Panc1 (cell line): ENCODE data around the gene ESYT2. TPM values are rescaled to one million over a fixed set of nuclear protein-coding genes. Genes with fewer than 3 reads are reported as not detected.

Source experiments
- ATAC-seq: fragments of 200-7000 bp; cut with Tn5 transposase; 2 replicates; pipeline ENCODE4 v1.9.1; 2020; ENCODE audit warnings: mild to moderate bottlenecking, moderate library complexity
- BruUV-seq: library from RNA; stranded (reverse); fragments of 400-500 nt; replicated peaks from 2 replicates; lab custom pipeline; 2021; lab: Mats Ljungman, UMichigan
- CTCF ChIA-PET: fragments of 300-600 bp; sonication (Branson Sonifier 250); formaldehyde crosslinking; loops from one replicate; lab custom pipeline; 2022; ENCODE audit warnings: antibody characterized with exemption; lab: Charles Lee
- POLR2A ChIA-PET: fragments of 300-600 bp; sonication (Branson Sonifier 250); formaldehyde crosslinking; loops from one replicate; lab custom pipeline; 2022; ENCODE audit warnings: antibody characterized with exemption; lab: Charles Lee
- DNase-seq: peaks from one replicate; pipeline ENCODE4 v3.0.0-alpha.2; 2010; ENCODE audit warnings: low read depth, low spot score
- H3K27ac ChIP-seq: 2 replicates; pipeline ENCODE4 v1.5.1; 2011; ENCODE audit warnings: mild to moderate bottlenecking, low read length, inconsistent platforms
- H3K27me3 ChIP-seq: fragments of 200-500 bp; sonication (Bioruptor generic); 2 replicates; pipeline ENCODE4 v1.6.0; 2014; ENCODE audit warnings: low read length, inconsistent platforms; ENCODE audit not compliant: control insufficient read depth, insufficient read depth
- H3K36me3 ChIP-seq: fragments of 200-500 bp; sonication (Bioruptor generic); 2 replicates; pipeline ENCODE4 v1.5.1; 2014; ENCODE audit warnings: inconsistent platforms, mild to moderate bottlenecking, low read length, moderate library complexity; ENCODE audit not compliant: control insufficient read depth, insufficient read depth
- H3K4me1 ChIP-seq: 2 replicates; pipeline ENCODE4 v1.5.1; 2011; ENCODE audit warnings: inconsistent platforms, mild to moderate bottlenecking, low read length, moderate library complexity; ENCODE audit not compliant: control insufficient read depth, insufficient read depth
- H3K4me3 ChIP-seq, 2 experiments: 2 replicates each; pipeline ENCODE4 v1.5.1; 2011 to 2012; ENCODE audit warnings: low read depth in 2 of 2, low read length in 2 of 2, mild to moderate bottlenecking in 2 of 2, inconsistent platforms in 1 of 2, moderate library complexity in 1 of 2
- H3K9me3 ChIP-seq: fragments of 200-500 bp; sonication (Bioruptor generic); 2 replicates; pipeline ENCODE4 v1.5.1; 2014; ENCODE audit warnings: low read depth, mild to moderate bottlenecking, inconsistent platforms, low read length, moderate library complexity; ENCODE audit not compliant: control insufficient read depth, insufficient read depth
- CTCF ChIP-seq: fragments of 450-650 bp; IDR thresholded peaks from 2 replicates; pipeline ENCODE4 v1.5.1; 2017; ENCODE audit warnings: mild to moderate bottlenecking
- POLR2AphosphoS5 ChIP-seq: IDR thresholded peaks from 2 replicates; pipeline ENCODE4 v1.6.1; 2012; ENCODE audit warnings: mild to moderate bottlenecking, low read depth, low read length, moderate library complexity
- SIN3A ChIP-seq: IDR thresholded peaks from 2 replicates; pipeline ENCODE4 v1.6.1; 2012; ENCODE audit warnings: low read depth, mild to moderate bottlenecking, low read length, moderate library complexity, borderline replicate concordance; ENCODE audit not compliant: insufficient read depth
- TCF7L2 ChIP-seq: IDR thresholded peaks from 2 replicates; pipeline ENCODE4 v1.6.1; 2011; ENCODE audit warnings: mild to moderate bottlenecking, low read depth, low read length, inconsistent platforms
- in situ Hi-C: cut with HindIII; loops from 2 replicates; pipeline ENCODE4 v1.10.0; 2016; ENCODE audit warnings: low sequenced_read_pairs, low pct_unique_long_range_greater_than_20kb
- intact Hi-C: fragments of 100-400 bp; cut with micrococcal nuclease; formaldehyde crosslinking; loops from one replicate; pipeline ENCODE4 v1.10.0; 2022; ENCODE audit not compliant: unreplicated experiment
- total RNA-seq: library from RNA; stranded (reverse); gene quantifications from one replicate; pipeline ENCODE4 v1.2.1, GENCODE V29; 2021; ENCODE audit not compliant: unreplicated experiment
- TF ChIP-seq, protein P1 (sequence below), 2 experiments: IDR thresholded peaks; 2 replicates each; pipeline ENCODE4 v1.6.1; 2011 to 2012; ENCODE audit warnings: low read depth in 2 of 2, control low read depth in 1 of 2, low read length in 1 of 2, mild to moderate bottlenecking in 1 of 2, moderate library complexity in 1 of 2; ENCODE audit not compliant: insufficient read depth in 1 of 2

Gene ESYT2
- total RNA-seq, 1 experiment from 2014 or later: 92.7 TPM

GRCh38 chr7:158776474-158776873 is 52.8 kb downstream of the ESYT2 start:
- DNase-seq: no peak
- CTCF ChIA-PET: no interaction called here

GRCh38 chr7:158774952-158775351 is 54.4 kb downstream of the ESYT2 start:
- ATAC-seq: no peak
- CTCF ChIA-PET: no interaction called here
- Histone ChIP-seq H3K4me3 (no peak overlapping the region), H3K27ac (no peak overlapping the region), H3K27me3 (no peaks in the 10 kb centered on the region), H3K36me3 (no peaks in the 10 kb centered on the region), H3K4me1 (no peaks in the 10 kb centered on the region), H3K9me3 (no peaks in the 10 kb centered on the region)
- TF ChIP-seq CTCF (no peak), TCF7L2 (no peak), POLR2AphosphoS5 (no peak), SIN3A (no peak)
- TF ChIP-seq, protein P1, sequence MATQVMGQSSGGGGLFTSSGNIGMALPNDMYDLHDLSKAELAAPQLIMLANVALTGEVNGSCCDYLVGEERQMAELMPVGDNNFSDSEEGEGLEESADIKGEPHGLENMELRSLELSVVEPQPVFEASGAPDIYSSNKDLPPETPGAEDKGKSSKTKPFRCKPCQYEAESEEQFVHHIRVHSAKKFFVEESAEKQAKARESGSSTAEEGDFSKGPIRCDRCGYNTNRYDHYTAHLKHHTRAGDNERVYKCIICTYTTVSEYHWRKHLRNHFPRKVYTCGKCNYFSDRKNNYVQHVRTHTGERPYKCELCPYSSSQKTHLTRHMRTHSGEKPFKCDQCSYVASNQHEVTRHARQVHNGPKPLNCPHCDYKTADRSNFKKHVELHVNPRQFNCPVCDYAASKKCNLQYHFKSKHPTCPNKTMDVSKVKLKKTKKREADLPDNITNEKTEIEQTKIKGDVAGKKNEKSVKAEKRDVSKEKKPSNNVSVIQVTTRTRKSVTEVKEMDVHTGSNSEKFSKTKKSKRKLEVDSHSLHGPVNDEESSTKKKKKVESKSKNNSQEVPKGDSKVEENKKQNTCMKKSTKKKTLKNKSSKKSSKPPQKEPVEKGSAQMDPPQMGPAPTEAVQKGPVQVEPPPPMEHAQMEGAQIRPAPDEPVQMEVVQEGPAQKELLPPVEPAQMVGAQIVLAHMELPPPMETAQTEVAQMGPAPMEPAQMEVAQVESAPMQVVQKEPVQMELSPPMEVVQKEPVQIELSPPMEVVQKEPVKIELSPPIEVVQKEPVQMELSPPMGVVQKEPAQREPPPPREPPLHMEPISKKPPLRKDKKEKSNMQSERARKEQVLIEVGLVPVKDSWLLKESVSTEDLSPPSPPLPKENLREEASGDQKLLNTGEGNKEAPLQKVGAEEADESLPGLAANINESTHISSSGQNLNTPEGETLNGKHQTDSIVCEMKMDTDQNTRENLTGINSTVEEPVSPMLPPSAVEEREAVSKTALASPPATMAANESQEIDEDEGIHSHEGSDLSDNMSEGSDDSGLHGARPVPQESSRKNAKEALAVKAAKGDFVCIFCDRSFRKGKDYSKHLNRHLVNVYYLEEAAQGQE (IDR thresholded peaks at IDR 0.05; ENCODE audit: insufficient read depth in 1 of 2, low read depth in 2 of 2, low read length in 1 of 2): no peak
- intact Hi-C loops: no loop called here
- POLR2A ChIA-PET: no interaction called here
- BruUV-seq: no TSS peak
- DNase-seq: no peak
- in situ Hi-C loops: no loop called here

More at GRCh38 chr7:158776474-158776873, 52.8 kb downstream of the ESYT2 start:
- Histone ChIP-seq H3K27ac (no peak overlapping the region), H3K36me3 (no peaks in the 10 kb centered on the region), H3K4me1 (no peaks in the 10 kb centered on the region), H3K9me3 (no peaks in the 10 kb centered on the region), H3K27me3 (no peaks in the 10 kb centered on the region), H3K4me3 (no peak overlapping the region)
- in situ Hi-C loops: no loop called here
- intact Hi-C loops: no loop called here
- no peak for TF ChIP-seq CTCF
- TF ChIP-seq TCF7L2: no peak
- TF ChIP-seq, protein P1 (IDR thresholded peaks at IDR 0.05; ENCODE audit: insufficient read depth in 1 of 2, low read depth in 2 of 2, low read length in 1 of 2): no peak
- no peak for TF ChIP-seq POLR2AphosphoS5
- TF ChIP-seq SIN3A: no peak
- POLR2A ChIA-PET: interaction anchor here (0.7 kb wide), 1 partner anchor 228 kb away, joined by 3 read pairs; no protein-coding TSS in a partner anchor
- ATAC-seq: no peak
- no TSS peak for BruUV-seq
